CD4-positive, alpha-beta T cell (primary cell): ENCODE results near the gene KIF21B. TPM values are rescaled to one million over a fixed set of nuclear protein-coding genes. Genes with fewer than 3 reads are reported as not detected.

ENCODE experiments used
- ATAC-seq: fragments of 200-7000 bp; cut with Tn5 transposase; one replicate; pipeline ENCODE4 v1.10.0; 2022; ENCODE audit warnings: mild to moderate bottlenecking; ENCODE audit not compliant: poor library complexity
- CTCF ChIA-PET: fragments of 350-600 bp; sonication (Branson Sonifier 250); formaldehyde crosslinking; loops from one replicate; lab custom pipeline; 2021; ENCODE audit warnings: antibody characterized with exemption, inconsistent platforms; lab: Charles Lee
- POLR2A ChIA-PET: fragments of 350-600 bp; sonication (Branson Sonifier 250); formaldehyde crosslinking; loops from one replicate; lab custom pipeline; 2021; ENCODE audit warnings: antibody characterized with exemption, inconsistent platforms; lab: Charles Lee
- DNase-seq, 14 experiments: peaks; one replicate each; pipeline ENCODE4 v3.0.0-alpha.2; 2013 to 2020; ENCODE audit warnings: mixed read lengths in 2 of 14
- H3K27ac ChIP-seq, 2 donors: one replicate each; pipeline versions ENCODE4 v1.5.1 to v1.7.0; 2013; ENCODE audit warnings: low read length in 2 of 2, low read depth in 1 of 2, mild to moderate bottlenecking in 1 of 2
- H3K27me3 ChIP-seq, 2 experiments: 1 replicate in 1 of 2; 2 replicates in 1 of 2; pipeline versions ENCODE4 v1.6.1 to v1.7.0; 2013; ENCODE audit warnings: low read length in 2 of 2, control low read depth in 1 of 2, mild to moderate bottlenecking in 1 of 2, moderate library complexity in 1 of 2; ENCODE audit not compliant: insufficient read depth in 2 of 2, control insufficient read depth in 1 of 2
- H3K36me3 ChIP-seq: one replicate; pipeline ENCODE4 v1.6.1; 2013; ENCODE audit warnings: low read length, control low read depth; ENCODE audit not compliant: insufficient read depth
- H3K4me1 ChIP-seq: one replicate; pipeline ENCODE4 v1.6.1; 2013; ENCODE audit warnings: low read length, control low read depth; ENCODE audit not compliant: insufficient read depth
- H3K4me3 ChIP-seq: one replicate; pipeline ENCODE4 v1.5.1; 2013; ENCODE audit warnings: mild to moderate bottlenecking, low read length, moderate library complexity
- H3K9me3 ChIP-seq, 2 experiments: 1 replicate in 1 of 2; 2 replicates in 1 of 2; pipeline versions ENCODE4 v1.6.1 to v1.7.0; 2013; ENCODE audit warnings: low read length in 2 of 2, mild to moderate bottlenecking in 2 of 2, control low read depth in 1 of 2, moderate library complexity in 1 of 2; ENCODE audit not compliant: control insufficient read depth in 1 of 2, insufficient read depth in 1 of 2
- H3K27ac Mint-ChIP-seq: one replicate; pipeline ENCODE4 v1.8.0; 2020; ENCODE audit warnings: mixed read lengths
- H3K27me3 Mint-ChIP-seq: one replicate; pipeline ENCODE4 v1.8.0; 2021; ENCODE audit warnings: mixed read lengths
- H3K36me3 Mint-ChIP-seq: one replicate; pipeline ENCODE4 v1.8.0; 2021; ENCODE audit warnings: low read depth, mixed read lengths
- H3K4me1 Mint-ChIP-seq: one replicate; pipeline ENCODE4 v1.8.0; 2021; ENCODE audit warnings: low read depth, mixed read lengths
- H3K4me3 Mint-ChIP-seq: one replicate; pipeline ENCODE4 v1.8.0; 2020; ENCODE audit warnings: mild to moderate bottlenecking, mixed read lengths
- H3K9me3 Mint-ChIP-seq: one replicate; pipeline ENCODE4 v1.8.0; 2020; ENCODE audit warnings: mixed read lengths
- intact Hi-C, 2 experiments: fragments of 100-400 bp; cut with DNase I in 1 of 2; cut with micrococcal nuclease in 1 of 2; formaldehyde crosslinking; loops; one replicate each; pipeline versions ENCODE4 v1.15.1 to v1.9.0; 2023 to 2025; cut with DNase I, micrococcal nuclease
- total RNA-seq, 174 experiments: library from RNA in 2 of 174; stranded (reverse) in 2 of 174; gene quantifications; one replicate each; pipeline ENCODE4 v1.2.3 and lab custom pipeline; 2021 to 2026
- TF ChIP-seq, protein P1 (sequence below): fragments of 200-600 bp; IDR thresholded peaks from one replicate; pipeline ENCODE4 v1.8.0; 2022; ENCODE audit warnings: antibody characterized with exemption, mild to moderate bottlenecking

The KIF21B gene
- total RNA-seq, 2 experiments from 2014 or later: 64.5 to 65.4 TPM

DNA sequence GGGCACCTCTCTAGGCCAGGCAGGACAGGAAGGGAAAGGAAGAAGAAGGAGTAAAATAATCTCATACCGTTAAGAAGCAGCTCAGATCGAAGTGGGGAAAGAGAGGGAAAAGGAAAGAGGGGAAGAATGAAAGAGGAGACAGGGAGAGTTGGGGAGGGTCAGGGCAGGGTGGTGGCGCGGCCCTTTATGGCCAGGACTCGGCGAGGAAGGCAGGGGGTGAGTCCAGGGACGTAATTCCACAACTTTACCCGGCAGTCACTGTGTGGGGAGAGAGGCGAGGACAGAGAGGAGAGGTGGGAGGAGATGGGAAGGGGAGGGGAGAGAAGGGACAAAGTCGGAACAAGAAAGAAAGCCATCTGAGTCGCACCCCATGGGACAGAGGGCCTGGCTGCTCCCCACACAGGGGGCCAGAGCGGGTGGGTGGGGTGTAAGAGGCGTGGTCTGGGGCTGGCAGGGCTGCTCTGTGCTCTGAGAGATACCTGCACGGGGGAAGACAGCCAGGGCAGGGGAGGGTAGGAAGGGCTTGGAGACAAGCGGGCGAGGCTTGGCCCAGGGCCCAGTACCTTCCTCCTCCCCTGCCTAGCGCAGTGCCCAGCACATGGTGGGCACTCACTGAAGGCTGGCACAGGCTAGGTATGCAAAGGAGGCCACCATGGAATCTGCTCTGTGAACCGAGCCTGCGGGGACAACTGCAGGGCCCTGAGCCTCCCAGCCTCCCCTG, 49.4 kb downstream of the KIF21B start:
- Mint-ChIP-seq H3K4me3 (no peak overlapping the region), H3K27ac (no peak overlapping the region), H3K27me3 (no peaks in the 10 kb centered on the region), H3K9me3 (no peaks in the 10 kb centered on the region), H3K36me3 (peaks cover 94% of the 10 kb centered on the region), H3K4me1 (no peaks in the 10 kb centered on the region)
- intact Hi-C loops: loop anchor here (2.0 to 10.0 kb wide), 2 partner anchors 141 to 251 kb away; no protein-coding TSS in a partner anchor
- no peaks in the 10 kb centered on the region for H3K27me3 ChIP-seq
- H3K9me3 ChIP-seq: no peaks in the 10 kb centered on the region
- peaks cover 91% of the 10 kb centered on the region for H3K36me3 ChIP-seq
- ChIA-PET POLR2A (interaction anchor here (2.7 kb wide), 1 partner anchor 68 kb away, joined by 11 read pairs; no protein-coding TSS in a partner anchor), CTCF (interaction anchor here (3.0 kb wide), 1 partner anchor 69 kb away, joined by 36 read pairs; no protein-coding TSS in a partner anchor)
- H3K27ac ChIP-seq: peak overlapping the region in 1 of 2 donors; percentile 35
- TF ChIP-seq, protein P1, sequence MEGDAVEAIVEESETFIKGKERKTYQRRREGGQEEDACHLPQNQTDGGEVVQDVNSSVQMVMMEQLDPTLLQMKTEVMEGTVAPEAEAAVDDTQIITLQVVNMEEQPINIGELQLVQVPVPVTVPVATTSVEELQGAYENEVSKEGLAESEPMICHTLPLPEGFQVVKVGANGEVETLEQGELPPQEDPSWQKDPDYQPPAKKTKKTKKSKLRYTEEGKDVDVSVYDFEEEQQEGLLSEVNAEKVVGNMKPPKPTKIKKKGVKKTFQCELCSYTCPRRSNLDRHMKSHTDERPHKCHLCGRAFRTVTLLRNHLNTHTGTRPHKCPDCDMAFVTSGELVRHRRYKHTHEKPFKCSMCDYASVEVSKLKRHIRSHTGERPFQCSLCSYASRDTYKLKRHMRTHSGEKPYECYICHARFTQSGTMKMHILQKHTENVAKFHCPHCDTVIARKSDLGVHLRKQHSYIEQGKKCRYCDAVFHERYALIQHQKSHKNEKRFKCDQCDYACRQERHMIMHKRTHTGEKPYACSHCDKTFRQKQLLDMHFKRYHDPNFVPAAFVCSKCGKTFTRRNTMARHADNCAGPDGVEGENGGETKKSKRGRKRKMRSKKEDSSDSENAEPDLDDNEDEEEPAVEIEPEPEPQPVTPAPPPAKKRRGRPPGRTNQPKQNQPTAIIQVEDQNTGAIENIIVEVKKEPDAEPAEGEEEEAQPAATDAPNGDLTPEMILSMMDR: no peak
- H3K4me3 ChIP-seq: no peak overlapping the region
- DNase-seq (no peak), ATAC-seq (no peak)
- H3K4me1 ChIP-seq: peaks cover 3% of the 10 kb centered on the region

- H3K27me3 ChIP-seq: no peaks in the 10 kb centered on the region
- no peaks in the 10 kb centered on the region for H3K27me3 Mint-ChIP-seq
- POLR2A ChIA-PET: interaction anchor here (0.6 to 2.7 kb wide), 4 partner anchors 50 to 141 kb away, joined by 3 to 11 read pairs (median 5); partner anchors contain the start of gene KIF21B
- H3K9me3 ChIP-seq: no peaks in the 10 kb centered on the region
- CTCF ChIA-PET: interaction anchor here (1.0 to 3.0 kb wide), 4 partner anchors 46 to 141 kb away, joined by 4 to 36 read pairs (median 10); no protein-coding TSS in a partner anchor
- intact Hi-C loops: loop anchor here (1.0 to 10.0 kb wide), 3 partner anchors 70 to 252 kb away; no protein-coding TSS in a partner anchor
- DNase-seq (no peak), ATAC-seq (no peak)
- peak overlapping the region in 1 of 2 donors; percentile 35 for H3K27ac ChIP-seq
- no peak overlapping the region for H3K4me3 ChIP-seq
- no peaks in the 10 kb centered on the region for H3K4me1 Mint-ChIP-seq
- H3K36me3 Mint-ChIP-seq: peaks cover 94% of the 10 kb centered on the region
- peaks cover 88% of the 10 kb centered on the region for H3K36me3 ChIP-seq
- TF ChIP-seq, protein P1: no peak
- H3K27ac Mint-ChIP-seq: no peak overlapping the region
- H3K4me1 ChIP-seq: peaks cover 3% of the 10 kb centered on the region
- H3K9me3 Mint-ChIP-seq: no peaks in the 10 kb centered on the region
- H3K4me3 Mint-ChIP-seq: no peak overlapping the region
Measured at GRCh38 chr1:200972985-200973742, 50.4 kb downstream of the KIF21B start.

DNA sequence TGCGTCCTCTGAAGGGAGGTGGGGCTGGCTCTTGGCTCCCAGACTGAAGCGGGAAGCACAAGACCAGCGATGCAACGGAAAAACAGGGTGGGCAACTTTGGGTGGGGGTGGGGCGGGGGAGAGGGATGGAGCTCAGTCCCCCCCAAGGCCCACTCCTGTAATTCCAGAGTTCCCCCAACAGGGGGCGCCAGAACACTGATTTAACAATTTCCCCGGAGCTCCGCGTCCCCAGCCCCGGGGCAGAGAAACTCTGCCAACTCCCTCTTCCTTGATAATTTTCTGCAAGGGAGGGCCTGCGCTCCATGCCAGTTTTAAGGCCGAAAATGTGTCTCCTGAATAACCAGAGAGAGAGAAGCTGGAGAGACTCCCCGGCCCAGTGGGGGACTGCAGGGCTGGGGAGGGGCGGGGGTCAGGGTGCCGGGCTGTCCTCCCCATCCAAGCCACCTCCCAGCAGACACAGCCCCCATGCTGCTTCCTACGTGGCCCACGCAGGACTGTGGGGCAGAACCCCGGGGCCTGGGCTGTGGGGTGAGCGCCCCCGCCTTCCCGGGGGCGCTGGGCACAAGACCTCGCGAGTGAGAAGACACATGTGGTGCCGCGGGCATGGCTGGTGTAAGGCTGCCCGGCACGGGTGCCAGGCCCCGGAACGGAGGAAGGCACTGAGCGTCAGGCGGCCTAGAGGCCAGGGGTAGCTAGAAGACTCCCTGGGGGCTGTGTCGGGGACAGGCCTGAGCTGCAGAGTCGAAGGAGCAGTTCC, 51.4 kb downstream of the KIF21B start:
- Histone ChIP-seq H3K4me1 (peaks cover 3% of the 10 kb centered on the region), H3K27ac (no peak overlapping the region), H3K27me3 (no peaks in the 10 kb centered on the region), H3K36me3 (peaks cover 91% of the 10 kb centered on the region), H3K4me3 (no peak overlapping the region), H3K9me3 (no peaks in the 10 kb centered on the region)
- ChIA-PET POLR2A (interaction anchor here (1.6 to 2.7 kb wide), 2 partner anchors 70 to 142 kb away, joined by 7 to 11 read pairs; no protein-coding TSS in a partner anchor), CTCF (interaction anchor here (0.6 to 3.0 kb wide), 18 partner anchors 8 to 350 kb away, joined by 3 to 36 read pairs (median 4); no protein-coding TSS in a partner anchor)
- intact Hi-C loops: loop anchor here (1.0 to 10.0 kb wide), 3 partner anchors 71 to 253 kb away; no protein-coding TSS in a partner anchor
- Mint-ChIP-seq H3K9me3 (no peaks in the 10 kb centered on the region), H3K27me3 (no peaks in the 10 kb centered on the region), H3K36me3 (peaks cover 89% of the 10 kb centered on the region), H3K4me3 (no peak overlapping the region), H3K4me1 (no peaks in the 10 kb centered on the region), H3K27ac (no peak overlapping the region)
- TF ChIP-seq, protein P1: peak; percentile 99
- DNase-seq (peak; percentile 55 to 77 (median 62)), ATAC-seq (peak; percentile 76)
